GM18907 (cell line): Measurements from ENCODE around the gene GSDME.

Source experiments
- ATAC-seq: cut with Tn5 transposase; IDR thresholded peaks from one replicate; pipeline ENCODE4 v1.9.1; 2021; ENCODE audit warnings: mild to moderate bottlenecking, moderate library complexity; ENCODE audit not compliant: unreplicated experiment

The GSDME gene

GRCh38 chr7:24773646-24774045, 16.4 kb upstream of the GSDME start:
- no peak for ATAC-seq

DNA sequence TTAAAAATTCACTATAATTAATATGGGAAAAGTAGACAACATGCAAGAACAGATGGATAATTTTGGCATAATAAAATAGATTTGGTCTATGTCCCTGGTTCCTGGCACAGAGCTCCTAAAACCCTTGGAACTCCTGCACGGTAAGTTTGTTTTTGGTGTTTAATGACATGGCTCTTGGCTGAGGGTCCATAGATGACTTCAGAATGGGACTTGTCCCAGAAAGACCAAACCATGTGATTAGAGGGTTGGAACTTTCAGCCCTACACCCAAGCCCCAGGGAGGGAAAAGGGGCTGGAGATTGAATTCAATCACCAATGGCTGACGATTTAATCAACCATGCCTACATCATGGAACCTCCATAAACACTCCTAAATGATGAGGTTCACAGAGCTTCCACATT, 12.6 kb upstream of the GSDME start:
- no peak for ATAC-seq

- no peak for ATAC-seq
Observed at GRCh38 chr7:24769014-24769830, 12.0 kb upstream of the GSDME start.

DNA sequence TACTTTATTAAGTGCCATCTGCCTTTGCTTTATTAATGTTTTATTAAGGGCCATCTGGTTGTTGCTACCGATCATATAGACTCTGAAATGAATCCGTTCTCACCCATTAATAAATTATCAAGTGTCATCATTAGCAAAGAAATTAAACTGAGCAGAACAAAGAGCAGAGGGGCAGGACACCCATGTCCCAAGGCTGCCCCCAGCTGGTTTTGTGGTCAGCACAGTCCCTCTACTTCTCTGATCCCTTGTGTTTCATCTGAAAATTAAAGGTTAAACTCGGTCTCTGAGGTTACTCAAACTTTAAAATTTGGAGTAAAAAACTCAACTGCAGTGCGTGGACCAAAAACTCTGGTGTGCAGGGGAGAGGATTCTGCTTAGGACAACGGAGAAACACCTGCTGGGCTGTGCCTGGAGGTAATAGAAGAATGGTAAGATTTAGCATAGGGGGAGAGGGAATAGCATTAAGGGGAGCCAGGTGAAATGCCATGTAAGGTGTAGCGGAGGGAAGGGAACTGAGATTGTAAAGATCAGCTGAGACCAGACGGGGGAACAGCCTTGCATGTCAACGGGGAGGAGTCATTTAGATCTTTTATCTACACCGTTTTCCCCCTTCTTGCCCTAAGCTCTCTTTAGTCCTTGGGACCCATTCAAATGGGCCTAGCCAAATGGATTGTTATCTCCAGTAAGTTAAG, 10.8 kb upstream of the GSDME start:
- ATAC-seq, result no peak

DNA sequence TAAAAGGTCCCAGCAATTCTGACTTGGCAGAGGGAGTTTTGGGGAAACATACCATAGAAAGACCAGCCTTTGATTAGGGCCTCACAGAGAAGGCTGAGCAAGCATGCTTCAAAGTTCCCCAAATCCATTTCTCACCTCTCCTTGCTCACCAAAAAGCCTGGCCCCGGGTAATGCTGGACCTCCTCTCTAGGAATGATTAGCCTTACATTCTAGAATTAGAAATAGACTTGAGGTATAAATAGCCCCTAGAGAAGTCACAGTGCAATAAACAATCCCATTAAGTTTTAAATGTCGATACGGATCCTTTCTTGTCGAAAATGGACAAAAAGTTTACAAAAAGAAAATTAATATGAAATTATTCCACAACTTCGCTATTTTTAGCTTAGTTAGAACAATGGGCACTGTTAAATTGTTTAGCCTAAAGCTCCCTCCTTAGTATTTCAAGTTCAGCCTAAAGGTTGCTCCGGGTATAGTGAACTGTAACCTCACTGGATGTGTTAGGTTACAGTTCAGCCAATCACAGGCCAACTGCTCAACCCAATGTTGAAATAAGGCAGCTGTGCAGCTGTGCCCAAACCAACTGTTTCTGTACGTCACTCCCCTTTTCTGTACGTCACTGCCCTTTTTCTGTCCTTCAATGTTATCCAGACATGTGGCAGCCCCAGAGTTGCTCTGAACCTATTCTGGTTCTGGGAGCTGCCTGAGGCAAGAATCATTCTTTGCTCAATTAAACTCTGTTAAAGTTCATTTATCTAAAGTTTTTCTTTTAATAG, 7.9 kb upstream of the GSDME start:
- no peak for ATAC-seq

DNA sequence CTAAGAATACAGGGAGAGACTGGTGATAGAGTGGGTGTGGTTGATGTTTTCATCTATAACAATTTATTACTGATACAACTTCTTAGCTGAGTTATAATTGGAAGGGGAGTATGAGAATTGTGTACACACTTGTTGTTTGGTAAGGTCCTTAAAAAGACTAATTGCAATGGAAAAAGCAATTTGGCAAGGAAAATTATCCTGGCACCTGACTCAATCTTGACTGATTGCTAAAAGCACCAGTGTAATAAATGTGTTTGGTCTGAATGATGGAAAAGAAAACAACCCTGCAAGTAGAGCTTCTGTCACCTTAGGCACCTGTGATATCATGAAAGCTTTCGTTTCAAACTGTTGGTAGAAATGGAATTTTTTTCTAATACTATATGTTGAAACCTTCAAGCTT, 6.7 kb upstream of the GSDME start:
- no peak for ATAC-seq

DNA sequence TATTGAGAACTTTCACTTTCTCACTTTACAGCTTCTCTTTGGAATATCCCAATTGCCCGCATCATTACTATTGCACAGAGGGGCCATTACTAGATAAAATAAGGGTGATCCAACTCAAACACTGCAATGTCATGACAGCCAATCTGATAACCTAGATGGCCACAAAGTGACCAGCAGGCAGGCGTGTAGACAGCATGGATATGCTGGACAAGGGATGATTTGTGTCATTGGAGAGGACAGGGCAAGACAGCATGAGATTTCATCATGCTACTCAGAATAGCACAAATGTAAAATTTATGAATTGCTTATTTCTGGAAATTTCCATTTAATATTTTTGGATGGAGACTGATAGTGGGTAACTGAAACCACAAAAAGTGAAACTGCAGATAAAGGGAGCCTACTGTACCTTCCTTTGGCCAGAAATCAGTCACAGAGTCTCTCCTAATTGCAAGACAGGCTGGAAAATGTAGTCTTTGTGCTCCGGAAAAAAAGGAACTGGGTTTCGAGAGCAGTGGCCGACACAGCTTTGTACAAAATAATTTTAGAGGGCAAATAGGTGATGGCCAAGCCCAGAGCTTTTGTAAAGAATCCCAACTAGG, 6.1 kb upstream of the GSDME start:
- no peak for ATAC-seq

DNA sequence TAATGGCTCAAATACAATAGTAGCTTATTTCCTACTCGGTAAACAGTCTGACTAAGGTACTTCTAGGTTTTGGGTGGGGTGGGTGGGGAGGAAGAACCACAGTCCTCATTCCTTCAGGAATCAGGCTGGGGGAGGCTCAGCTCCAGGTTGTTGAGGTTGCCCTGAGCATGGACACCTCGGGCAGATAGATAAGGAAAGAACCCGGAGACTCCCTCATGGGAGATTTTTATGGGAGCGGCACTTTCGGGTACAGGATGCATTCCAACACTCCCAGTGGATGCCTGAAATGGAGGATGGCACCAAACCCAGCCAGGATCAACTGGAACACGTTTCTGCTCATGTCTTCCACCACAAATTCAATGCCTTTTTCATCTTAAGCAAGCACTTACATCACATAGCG, 5.5 kb upstream of the GSDME start:
- no peak for ATAC-seq

- ATAC-seq, result no peak
Observed at GRCh38 chr7:24760968-24761367, 3.7 kb upstream of the GSDME start.

GRCh38 chr7:24756545-24757352, 515 bp downstream of the GSDME start:
- peak; percentile 17 for ATAC-seq

- peak; percentile 70 for ATAC-seq
Observed at GRCh38 chr7:24755541-24756407, 1.5 kb downstream of the GSDME start.

- no peak for ATAC-seq
Observed at GRCh38 chr7:24754906-24755506, 2.3 kb downstream of the GSDME start.

GRCh38 chr7:24752073-24752800, 5.0 kb downstream of the GSDME start:
- no peak for ATAC-seq

DNA sequence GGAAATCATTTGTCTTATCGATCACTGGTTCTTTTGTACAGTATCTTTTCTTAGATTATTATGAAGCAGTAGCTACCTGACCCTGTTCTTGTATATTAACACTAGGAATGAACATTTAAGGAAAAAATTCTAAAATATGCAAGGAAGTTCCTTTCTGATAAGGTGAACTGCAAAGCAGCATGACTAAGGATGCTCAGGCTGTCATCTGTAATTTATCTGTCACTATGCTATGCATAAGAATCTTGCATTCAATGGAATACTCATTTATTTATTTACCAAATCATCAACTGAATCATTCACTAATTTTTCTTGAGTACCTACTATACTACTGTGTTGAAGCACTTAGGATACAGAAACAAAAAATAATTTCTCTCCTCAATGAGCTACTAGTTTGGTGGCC, 5.8 kb downstream of the GSDME start:
- ATAC-seq, result no peak

DNA sequence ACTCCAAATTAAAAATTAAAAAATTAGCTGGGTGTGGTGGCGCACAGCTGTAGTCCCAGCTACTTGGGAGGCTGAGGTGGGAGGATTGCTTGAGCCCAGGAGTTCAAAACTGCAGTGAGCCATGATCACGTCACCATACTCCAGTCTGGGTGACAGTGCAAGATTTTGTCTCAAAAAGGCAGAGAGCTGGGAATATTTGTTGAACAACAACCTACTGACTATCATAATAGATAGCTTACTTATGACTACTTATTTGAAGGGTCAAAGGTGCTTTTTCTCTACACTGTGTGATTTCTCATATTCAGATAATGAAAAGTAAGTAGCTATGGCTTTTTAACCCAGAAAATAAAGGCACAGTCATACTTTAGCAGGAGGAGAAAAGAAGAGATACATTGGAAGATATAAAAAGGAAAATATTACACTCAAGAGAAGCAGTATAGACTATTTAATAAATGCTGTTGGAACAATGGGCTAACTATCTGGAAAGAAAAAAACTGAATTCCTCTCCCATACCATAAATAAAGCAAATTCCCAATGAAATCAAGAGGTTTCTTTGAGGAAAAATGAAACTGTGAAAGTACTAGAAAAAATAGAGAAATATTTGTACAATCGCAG, 6.7 kb downstream of the GSDME start:
- no peak for ATAC-seq

- ATAC-seq, result no peak
Observed at GRCh38 chr7:24748521-24748920, 8.7 kb downstream of the GSDME start.

DNA sequence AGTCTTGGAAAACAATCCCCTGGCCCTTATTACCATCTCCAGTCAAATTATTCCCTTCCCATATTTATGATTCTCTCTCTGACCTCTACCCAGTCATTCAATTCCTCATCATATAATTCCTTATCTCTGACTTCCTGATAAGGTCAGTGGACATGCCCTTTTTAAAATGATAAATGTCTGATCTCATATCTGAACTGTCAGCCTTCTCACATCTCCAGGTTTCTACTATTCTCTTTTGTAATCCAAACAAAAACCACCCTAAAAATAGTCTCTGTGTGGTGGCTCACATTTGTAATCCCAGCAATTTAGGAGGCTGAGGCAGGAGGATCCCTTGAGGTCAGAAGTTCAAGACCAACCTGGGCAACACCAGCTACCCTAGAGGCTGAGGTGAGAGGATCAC, 11.9 kb downstream of the GSDME start:
- ATAC-seq, result no peak

DNA sequence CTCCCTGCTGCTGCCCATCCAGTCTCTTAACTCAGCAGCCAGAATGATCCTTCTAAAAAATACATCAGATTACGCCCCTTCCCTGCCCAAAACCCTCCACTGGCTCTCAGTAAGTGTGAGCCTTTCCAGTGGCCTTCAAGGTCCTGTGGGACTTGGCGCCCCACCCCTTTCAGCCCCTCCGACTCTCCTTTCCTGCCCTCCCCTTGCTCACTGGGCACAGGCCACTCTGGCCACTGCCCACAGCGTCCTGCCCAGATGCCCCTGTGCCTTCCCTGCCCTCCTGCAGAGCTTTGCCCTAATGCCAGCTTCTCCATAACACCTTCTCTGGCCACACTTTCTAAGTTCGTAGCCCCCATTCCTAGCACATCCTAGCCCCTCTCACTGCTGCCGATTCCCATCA, 13.8 kb downstream of the GSDME start:
- ATAC-seq, result no peak
